HG03342 (cell line): ENCODE data around the gene MAP3K12.
A peak's percentile ranks its signal among the peaks of the same experiment; 100 is the strongest.
"Not testable (repeated sequence)": the region's sequence is repeated elsewhere in the genome, so short reads cannot be mapped to it uniquely, and the experiment has no call there.

Experiments
- ATAC-seq: cut with Tn5 transposase; IDR thresholded peaks from one replicate; pipeline ENCODE4 v1.9.1; 2021; ENCODE audit warnings: mild to moderate bottlenecking, moderate library complexity; ENCODE audit not compliant: unreplicated experiment

MAP3K12 gene

GRCh38 chr12:53443955-53444354 lies 55.3 kb downstream of the MAP3K12 start:
- no peak for ATAC-seq

GRCh38 chr12:53441040-53441833 lies 58.0 kb downstream of the MAP3K12 start, which contains the start of gene PRR13:
Gene PRR13, plus strand, starts transcription at chr12:53441734. Its CDS starts 981 bp downstream, at chr12:53442715.
- peak; percentile 99 for ATAC-seq

GRCh38 chr12:53439582-53439981 lies 59.7 kb downstream of the MAP3K12 start:
- not testable (repeated sequence) for ATAC-seq

- ATAC-seq = not testable (repeated sequence)
Observed at GRCh38 chr12:53435326-53435725, 63.9 kb downstream of the MAP3K12 start.

- ATAC-seq = no peak
Observed at GRCh38 chr12:53431187-53431586, 68.1 kb downstream of the MAP3K12 start.

- ATAC-seq = no peak
Observed at GRCh38 chr12:53430116-53430515, 69.1 kb downstream of the MAP3K12 start.
